NCI-H1930 (cell line): ENCODE data around the gene LANCL2.

Experiments used
- DNase-seq, 2 experiments: peaks; one replicate each; lab custom pipeline; 2025; lab: John Stamatoyannopoulos, UW

The LANCL2 gene

DNA sequence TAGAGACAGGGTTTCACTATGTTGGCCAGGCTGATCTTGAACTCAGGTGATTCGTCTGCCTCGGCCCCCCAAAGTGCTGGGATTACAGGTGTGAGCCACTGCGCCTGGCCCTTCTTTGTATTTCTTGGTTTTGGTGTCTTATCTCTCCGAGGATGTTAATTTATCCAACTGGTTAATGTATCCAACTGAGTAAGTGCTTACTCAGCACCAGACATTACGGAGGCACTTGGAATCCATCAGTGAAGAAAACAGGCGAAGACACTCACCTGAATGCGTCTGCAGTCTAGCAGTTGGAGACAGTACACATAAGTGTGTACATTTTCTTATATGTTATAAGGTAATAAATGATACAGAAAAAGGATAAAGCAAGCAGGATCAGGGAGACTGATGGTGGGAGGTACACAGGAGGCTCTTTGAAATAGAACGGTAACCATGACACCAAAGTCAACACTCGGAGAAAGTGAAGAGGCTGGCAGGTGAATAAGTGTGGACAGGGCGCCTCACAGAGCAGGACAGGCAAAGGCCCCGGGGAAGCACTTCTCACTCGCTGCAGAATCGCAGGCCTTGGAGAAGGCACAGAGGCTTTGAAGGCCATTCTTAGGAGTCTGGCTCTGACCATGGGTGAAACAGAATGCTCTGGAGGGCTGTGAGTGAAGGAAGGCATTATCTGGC lies 73.1 kb downstream of the LANCL2 start:
- no peak for DNase-seq

DNA sequence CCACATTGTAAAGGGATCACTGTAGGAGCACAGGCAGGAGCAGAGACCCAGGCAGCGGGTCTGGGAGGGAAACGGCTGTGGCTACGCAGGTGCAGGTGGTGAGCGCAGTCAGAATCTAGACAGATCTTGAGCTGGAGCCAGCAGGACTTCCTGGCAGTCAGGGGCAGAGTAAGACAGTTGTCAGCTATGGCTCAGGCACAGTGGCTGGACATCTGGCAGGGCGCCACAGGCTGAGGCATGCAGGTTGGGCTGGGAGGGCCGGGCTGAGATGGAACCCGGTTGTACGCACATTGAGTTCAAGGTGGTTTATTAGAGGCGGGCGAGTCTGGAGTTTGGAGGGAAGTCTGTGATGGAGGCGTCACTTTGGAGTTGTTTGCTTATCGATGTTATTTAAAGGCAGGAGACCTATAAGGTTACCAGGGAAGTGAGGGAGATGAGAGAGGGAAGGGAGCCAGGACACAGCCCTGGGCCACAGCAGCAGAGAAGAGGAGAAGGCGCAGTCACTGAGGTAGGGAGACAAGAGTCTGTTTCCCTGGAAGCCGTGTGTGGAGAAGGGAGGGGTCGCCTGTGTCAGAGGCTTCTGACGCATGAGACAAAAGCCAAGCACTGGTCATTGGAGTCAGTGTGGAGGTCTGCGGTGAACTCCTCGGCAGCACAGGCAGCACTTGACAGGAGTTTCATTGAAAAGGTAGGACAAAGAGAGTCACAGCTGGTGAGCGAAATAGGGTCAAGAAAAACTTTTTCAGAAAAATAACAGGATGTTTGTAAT lies 73.8 kb downstream of the LANCL2 start:
- no peak for DNase-seq

DNA sequence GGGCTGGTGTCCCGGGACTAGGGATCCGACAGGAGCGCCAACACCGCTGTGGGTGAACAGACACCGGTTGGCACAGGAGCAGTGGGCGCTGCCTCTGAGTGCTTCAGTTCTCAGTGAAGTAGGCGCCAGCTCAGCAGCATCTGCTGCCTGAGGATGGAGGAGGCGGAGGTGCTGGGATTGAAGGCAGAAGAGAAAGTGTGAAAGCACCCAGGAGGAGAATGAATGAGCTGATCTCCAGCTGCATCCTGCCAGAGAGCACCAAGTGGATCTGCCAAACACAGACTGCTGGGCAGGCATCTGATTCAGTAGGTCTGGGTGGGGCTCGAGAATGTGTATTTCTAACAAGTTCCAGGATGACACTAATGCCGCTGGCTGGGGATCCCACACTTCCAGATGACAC lies 74.5 kb downstream of the LANCL2 start:
- no peak for DNase-seq

DNA sequence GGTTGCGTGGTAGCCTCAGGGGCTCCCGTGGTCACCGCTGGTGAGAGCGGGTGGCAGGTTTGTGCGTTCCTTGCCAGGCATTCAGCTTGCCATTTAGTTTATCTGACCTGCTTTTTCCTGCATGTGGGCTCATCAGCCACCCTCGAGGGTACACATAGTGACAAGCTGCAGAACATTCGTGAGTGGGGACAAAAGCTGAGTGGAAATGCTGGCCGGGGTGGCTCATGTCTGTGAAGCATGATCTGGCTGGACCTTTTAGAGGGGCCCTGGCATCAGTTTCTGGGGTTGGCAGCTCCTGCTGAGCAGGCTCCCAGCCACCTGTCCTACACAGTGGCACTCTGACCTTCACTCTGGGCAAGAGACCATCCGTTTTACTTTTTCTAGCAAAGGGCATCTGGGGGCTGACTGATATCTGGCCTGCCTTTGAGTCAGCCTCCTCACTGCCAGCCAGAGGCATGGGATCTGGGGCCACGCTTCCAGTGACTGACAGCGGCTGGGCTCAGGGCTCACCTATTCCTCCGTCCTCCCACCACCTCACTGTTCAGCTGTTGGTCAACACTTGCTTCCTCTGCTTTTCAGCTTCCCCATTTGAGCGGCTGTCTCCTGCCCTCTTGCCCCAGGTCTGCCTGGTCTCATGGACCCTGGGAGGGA lies 75.0 kb downstream of the LANCL2 start:
- no peak for DNase-seq

DNA sequence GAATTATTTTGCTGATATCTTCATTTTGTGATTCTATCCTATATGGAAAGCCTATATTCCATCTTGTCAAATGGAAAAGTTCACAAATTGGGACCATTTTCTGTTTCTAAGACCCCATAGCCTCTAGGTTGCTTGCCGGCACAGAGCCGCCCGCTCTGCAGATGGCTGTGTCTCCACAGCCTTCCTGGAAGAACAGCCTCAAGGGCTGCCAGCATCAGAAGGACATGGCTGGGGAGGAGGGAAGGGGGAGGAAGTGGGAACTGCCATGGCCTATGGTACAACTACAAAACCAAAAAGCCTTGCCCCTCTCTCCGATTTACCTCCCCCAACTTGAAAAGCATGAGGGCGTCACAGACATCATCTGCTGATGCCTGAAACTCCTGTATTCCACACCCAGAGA lies 75.9 kb downstream of the LANCL2 start:
- no peak for DNase-seq

DNA sequence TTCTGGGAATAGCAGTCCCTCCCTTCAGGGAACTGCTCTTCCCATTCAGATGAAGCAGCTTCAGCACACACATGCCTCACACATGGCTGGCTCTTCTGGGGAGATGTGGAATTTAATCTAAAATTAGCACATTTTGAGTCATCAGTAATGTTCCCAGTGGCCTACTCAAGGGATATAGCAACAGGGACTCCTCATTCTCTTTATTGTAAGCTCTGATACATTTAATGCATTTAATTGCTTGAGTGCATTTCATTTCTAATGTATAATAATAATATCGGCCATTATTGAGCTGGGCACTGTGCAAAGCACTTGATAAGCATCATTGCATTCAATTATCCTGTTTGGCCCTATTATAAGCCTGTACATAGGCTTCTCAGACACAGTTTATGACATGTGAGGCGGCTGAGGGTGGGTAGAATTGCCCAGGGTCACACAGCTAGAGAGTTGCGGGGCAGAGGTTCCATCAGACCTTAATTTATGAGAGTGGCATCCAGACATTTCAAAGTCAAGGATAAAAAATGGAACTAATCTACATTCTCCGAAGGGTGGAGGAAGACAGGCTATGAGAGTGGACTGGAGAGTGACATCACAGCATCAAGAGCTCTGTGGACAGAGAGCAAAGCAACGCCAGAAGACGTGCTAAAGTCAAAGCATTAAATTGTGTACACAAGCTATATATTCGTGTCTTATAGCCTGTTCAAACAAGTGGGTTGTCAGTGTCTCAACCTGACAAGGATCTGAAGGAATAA lies 76.8 kb downstream of the LANCL2 start:
- DNase-seq = no peak

DNA sequence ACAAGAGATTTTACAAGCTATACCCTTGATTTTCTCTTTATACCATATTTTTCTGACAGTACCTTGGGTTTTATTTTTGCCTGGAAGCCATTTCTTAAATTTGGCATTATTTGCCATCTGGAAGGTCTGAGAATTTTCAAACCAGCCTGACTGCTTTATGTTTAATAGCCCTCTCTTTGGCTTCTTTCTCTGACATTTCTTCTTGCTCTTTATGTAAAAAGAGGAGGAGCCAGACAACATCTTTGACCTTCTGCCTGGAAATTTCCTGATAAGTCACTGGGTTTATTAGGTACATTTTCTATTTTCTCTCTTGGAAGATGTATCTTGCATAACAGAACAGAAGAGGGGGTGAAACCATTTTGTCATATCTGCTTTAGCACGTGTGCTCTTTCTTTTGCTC lies 79.6 kb downstream of the LANCL2 start:
- no peak for DNase-seq

DNA sequence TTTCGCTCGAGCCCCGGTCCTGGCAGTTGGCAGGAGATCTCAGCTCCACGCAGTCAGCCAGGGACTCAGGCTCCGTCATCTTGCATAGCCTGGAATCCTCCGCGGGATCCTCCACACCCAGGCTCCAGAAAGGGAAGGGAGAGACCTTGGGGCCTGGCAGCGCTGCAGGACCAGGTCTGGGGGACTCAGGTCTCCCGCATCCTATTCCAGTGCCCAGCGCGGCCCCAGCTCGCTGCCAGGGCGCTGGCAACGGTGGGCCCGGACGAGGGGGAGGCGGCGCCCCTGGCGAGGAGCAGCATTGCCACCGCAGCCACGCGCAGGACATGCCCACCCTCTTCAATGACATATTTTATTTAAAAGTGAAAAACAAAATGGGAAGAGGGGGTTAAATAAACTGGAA lies 83.4 kb downstream of the LANCL2 start:
- no peak for DNase-seq

DNA sequence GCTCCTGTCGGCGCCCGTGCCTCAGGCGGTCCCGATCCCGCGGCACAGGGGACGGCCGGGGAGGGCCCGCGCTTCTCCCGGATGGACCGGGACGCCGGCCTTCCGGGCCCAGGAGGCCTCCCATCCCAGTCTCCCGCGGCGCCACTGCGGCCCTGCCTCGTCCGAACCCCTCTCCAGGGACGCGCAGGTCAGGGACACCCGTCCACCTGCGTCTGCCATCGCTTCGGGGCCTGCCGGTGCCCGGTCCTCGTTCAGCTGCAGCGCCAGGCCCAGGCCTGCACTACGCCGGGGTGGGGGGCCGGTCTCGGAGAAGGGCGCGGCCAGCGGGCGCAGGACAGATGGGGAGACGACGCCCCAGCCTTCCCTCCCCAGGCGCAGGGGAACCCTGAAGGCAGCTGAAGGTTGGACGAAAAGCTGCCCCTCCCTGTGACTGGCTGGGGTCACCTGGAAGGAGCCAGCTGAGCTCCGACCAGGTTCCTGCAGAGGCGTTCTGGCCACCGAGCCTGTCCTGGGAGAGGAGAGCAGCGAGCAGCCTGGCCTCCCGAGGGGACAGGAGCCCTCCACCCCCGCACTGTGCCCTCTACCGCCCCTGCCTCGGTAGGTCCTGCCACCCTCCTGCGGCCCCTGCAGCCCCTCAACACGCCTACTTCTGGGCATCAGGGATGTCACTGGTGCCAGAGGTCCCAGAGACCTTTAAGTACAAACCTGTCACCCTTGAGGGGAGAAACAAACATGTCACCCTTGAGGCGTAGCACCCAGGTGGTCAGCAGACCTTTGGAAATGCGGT lies 84.3 kb downstream of the LANCL2 start:
- DNase-seq = no peak

DNA sequence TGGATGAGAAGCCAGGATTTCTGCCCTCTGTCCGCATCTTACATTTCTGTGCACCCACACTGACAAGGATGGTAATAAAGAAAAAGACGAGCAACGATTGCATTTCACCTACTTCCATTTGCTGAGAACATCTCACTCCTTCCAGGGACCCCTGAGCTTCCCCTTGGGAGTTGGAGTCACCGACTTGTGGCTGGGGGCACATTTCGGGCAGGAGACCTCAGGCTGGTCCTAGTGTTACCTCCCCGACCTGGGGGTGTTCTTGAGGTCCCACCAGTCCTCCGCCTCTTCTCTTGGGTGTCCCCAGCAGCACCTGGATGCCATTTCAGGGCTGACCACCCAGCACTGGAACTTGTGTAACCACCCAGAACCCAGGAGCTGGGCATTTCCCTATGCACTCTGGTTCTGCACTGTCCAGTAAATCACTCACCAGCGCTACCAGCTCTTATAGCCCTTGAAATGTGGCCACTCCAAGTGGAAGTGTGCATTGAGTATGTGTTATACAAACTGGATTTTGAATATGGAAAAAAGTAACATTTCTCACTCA lies 84.9 kb downstream of the LANCL2 start:
- no peak for DNase-seq

DNA sequence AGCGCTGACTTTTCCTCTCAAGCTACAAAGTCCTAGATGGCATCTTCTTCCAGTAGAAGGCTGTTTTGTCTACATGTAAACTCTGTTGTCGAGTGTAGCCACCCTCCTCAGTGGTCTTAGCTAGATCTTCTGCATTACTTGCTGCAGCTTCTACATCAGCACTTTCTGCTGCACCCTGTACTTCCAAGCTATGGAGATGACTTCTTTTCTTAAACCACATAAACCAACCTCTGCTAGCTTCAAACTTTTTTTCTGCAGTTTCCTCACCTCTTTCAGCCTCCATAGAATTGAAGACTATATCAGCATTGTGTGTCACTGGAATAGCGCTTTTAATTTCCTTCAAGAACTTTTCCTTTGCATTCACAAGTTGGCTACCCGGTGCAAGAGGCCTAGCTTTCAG lies 87.8 kb downstream of the LANCL2 start:
- no peak for DNase-seq

DNA sequence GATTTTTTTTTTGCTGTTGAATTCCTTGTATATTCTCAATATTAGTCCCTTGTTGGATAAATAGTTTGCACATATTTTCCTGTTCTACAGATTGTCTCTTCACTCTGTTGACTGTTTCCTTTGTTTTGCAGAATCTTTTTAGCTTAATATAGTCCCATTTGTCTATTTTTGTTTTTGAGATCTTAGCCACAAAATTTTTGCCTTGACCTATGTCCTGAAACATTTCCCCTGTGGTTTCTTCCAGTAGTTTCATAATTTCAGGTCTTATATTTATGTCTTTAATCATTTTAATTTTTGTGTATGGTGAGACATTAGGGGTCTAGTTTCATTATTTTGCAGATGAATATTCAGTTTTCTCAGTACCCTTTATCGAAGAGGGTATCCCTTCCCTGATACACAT lies 92.7 kb downstream of the LANCL2 start:
- DNase-seq = no peak

DNA sequence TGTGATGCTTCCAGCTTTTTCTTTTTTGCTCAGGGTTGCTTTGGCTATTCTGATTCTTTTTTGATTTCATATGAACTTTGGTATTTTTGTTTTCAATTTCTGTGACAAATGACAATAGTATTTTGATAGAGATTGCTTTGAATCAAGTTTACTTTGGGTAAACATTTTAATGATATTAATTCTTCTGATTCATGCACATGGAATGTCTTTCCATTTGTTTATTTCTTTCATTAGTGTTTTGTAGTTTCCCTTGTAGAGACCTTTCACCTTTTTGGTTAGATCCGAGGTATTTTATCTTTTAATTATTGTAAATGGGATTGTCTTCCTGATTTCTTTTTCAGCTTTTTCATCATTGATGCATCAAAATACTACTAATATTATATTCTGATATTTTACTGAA lies 93.2 kb downstream of the LANCL2 start:
- DNase-seq = no peak

DNA sequence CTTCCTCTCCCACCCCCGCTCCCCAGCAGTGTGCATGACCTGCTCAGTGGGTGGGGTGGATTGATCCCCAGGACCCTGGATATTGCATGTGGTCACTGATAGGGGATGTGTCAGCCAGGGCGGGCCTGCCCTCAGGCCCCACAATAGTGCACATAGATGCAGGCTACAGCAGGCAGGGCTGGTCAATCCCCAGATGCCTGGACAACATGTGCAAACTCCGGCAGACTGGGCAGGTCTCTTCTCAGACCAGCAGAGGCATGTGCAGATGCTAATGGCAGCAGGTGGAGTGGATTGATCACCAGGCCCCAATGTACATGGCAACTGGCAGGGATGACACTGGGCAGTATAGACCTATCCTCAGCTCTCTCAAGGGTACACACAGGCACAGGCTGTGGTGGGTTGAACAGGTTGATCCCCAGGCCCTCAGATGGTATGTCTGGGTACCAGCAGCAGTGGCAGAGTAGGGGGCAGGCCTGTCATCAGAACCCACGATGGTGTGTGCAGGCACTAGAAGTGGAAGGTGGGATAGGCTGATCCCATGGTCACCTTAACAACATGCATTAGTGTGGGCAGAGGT lies 98.6 kb downstream of the LANCL2 start:
- DNase-seq = no peak

DNA sequence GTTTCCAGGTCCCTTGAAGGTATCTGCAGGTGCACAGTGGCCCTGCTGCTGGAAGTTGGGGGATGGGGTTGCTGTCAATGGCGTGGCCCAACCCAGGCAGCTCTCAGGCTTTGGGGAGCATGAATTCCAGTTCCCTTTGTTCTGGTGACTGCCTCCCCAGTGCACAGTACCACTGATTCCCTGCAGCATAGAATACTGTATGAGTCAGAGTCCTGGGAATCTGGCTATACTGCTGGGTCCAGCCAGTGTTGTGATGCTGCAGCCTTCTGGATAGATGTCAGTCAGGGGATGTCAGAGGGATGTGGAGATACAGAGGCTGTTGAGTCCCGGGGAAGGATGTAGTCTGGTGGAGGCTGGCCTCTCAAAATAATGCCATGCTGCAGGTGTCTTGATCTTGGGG lies 99.3 kb downstream of the LANCL2 start:
- no peak for DNase-seq

DNA sequence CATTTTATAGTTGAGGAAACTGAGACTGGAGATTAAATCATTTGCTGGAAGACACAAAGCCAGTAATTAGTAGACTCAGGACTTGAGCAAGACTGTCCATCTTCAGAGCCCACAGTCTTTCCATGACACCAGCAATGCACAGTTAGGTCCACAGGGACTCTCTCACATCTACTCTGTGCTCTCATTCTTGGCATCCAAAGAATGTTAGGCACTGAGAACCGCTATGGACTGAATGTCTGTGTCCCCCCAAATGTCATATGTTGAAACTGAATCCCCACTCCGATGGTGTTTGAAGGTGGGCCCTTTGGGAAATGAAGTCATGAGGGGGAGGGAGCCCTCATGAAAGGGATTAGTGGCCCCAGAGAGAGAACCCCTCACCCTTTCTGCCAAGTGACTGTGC lies 100.6 kb downstream of the LANCL2 start:
- DNase-seq = no peak

DNA sequence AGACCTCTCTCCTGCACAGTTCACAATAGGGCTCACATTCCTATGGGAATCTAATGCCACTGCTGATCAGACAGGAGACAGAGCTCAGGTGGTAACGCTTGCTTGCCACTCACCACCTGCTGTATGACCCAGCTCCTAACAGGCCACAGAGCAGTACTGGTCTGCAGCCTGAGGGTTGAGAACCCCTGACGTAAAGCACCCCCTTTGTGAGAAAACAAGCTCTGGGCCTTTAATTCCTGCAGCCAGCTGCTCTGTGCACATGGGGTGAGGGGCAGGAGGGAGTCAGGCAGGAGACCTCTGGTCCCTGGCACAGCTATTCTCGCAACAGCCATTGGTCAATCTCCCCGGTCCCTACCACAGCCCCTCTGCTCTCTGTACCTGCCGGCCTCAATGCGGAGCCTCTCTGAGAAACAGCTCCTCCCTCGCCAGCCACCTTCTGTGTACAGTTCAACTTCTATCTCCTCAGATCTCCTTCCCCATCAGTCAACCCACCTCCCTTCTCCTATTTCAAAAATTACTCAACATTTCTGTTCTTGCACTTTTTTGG lies 102.0 kb downstream of the LANCL2 start:
- DNase-seq = no peak

DNA sequence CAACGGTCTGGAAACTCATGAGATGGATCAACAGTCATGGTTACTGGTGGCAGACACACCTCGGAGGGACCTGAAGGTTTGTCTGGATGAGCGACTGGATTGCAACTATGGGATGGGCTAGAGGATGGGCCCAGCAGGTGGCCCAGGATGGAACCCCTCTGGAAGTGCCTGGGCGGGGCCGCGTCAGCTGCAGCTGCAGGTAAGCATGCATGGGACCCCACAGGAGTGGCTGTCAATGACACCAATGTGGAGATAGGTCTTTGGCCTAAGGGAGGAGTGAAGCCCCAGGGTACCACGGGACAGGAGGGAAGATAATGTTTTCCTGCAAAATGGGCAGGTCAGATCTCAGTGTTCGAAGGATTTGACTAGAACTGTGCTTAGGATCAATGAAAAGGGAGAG lies 103.4 kb downstream of the LANCL2 start:
- no peak for DNase-seq

DNA sequence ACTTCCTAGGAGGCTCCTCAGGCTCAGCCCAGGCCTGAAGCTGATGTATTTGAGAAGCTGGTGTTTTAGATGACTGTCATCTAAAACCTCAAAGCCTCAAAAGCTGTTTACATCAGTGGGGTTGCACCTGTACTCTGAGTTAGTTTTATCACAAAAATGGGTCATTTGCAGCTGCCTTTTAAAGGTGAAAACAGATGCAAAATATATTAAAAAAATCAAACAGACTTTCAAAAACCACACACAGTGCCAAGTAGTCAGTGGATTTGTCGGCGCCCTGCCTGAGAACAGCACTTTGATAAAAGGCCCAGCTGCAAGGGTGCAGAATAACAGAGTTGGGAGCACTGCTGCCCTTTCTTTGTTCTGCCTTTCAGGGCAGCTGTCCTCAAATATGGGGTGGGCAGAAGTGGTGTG lies 104.1 kb downstream of the LANCL2 start:
- no peak for DNase-seq

DNA sequence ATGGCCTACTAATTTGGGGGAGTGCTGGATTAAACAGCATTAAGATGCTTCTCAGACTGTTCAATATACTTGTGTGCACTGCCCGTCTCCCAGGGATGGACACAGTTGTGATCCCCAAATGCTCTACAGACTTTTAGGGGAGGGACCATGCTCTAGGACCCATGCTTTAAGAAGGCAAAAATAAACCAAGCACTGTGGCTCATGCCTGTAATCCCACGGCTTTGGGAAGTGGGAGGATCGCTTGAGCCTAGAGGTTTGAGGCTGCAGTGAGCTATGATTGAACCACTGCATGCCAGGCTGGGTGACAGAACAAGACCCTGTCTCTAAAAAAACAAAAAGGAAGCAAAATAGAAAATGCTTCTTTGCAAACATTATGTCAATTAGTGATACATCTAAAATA lies 104.6 kb downstream of the LANCL2 start:
- DNase-seq = no peak

DNA sequence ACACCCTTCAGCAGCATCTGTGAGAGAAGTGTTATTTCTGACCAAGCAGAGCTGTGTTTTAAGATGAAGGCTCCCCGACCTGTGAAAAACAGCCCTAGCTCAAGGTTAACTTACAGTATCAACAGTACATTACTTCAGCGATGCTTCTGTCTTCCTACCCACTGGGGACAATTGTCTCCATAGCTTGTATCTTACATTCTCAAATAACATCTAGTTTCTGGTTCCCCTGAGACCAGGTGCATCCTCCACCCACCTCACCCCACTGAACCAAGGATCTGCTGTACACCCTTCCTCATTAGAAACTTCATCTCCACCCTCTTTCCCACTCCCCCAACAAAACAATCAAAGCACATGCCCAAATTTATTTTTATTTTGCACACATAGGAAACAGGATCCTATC lies 105.1 kb downstream of the LANCL2 start:
- no peak for DNase-seq
